Astrocyte (in vitro differentiated cells and primary cell): ENCODE results near the gene FANCF.

Source experiments
- EZH2 ChIP-seq: IDR thresholded peaks from 2 replicates; pipeline ENCODE4 v1.6.1; 2012; ENCODE audit warnings: mild to moderate bottlenecking, low read length, inconsistent platforms; ENCODE audit not compliant: insufficient read depth
- TF ChIP-seq, protein P1 (sequence below): IDR thresholded peaks from 2 replicates; pipeline ENCODE4 v1.5.1; 2011; ENCODE audit warnings: low read depth, mild to moderate bottlenecking, inconsistent platforms, low read length, moderate library complexity; ENCODE audit not compliant: insufficient read depth

GRCh38 chr11:22581354-22582150 lies 44.1 kb downstream of the FANCF start:
- TF ChIP-seq, protein P1, sequence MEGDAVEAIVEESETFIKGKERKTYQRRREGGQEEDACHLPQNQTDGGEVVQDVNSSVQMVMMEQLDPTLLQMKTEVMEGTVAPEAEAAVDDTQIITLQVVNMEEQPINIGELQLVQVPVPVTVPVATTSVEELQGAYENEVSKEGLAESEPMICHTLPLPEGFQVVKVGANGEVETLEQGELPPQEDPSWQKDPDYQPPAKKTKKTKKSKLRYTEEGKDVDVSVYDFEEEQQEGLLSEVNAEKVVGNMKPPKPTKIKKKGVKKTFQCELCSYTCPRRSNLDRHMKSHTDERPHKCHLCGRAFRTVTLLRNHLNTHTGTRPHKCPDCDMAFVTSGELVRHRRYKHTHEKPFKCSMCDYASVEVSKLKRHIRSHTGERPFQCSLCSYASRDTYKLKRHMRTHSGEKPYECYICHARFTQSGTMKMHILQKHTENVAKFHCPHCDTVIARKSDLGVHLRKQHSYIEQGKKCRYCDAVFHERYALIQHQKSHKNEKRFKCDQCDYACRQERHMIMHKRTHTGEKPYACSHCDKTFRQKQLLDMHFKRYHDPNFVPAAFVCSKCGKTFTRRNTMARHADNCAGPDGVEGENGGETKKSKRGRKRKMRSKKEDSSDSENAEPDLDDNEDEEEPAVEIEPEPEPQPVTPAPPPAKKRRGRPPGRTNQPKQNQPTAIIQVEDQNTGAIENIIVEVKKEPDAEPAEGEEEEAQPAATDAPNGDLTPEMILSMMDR, result no peak
- TF ChIP-seq EZH2, result no peak
